ENCODE data around the gene PCP2. TPM values are rescaled to one million over a fixed set of nuclear protein-coding genes. Genes with fewer than 3 reads are reported as not detected.

PCP2 gene
- total RNA-seq, 4 donors from 2014 or later = 0.53 to 0.57 TPM; not detected in 2

DNA sequence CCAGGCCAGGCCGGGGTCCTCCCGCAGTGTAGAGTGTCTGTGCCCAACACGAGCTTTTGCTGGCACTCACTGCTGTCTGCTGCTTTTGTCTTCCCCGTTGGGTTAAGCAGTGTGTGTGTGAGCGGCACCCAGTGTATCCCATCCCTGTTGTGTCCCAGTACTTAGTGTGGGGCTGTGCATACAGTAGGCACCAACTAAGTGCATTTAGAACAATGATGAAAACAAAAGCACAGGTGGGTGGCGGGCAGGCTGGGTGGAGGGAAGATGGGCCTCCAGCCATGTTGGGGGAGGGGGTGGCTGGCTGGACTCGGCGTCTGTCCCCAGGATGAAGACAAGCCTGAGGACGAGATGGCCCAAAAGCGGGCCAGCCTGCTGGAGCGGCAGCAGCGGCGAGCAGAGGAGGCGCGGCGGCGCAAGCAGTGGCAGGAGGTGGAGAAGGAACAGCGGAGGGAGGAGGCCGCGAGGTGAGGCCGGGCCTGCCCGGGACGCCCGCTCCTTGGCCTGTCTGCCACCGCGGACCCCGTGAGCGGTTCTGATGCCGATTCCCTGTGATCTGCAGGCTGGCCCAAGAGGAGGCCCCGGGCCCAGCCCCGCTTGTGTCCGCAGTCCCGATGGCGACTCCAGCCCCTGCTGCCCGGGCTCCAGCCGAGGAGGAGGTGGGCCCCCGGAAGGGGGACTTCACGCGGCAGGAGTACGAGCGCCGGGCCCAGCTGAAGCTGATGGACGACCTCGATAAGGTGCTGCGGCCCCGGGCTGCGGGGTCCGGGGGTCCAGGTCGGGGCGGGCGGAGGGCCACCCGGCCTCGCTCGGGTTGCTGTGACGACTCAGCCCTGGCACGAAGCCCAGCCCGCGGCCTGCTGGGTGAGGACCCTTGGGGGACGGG is 18.4 kb downstream of the PCP2 start:
- intact Hi-C loops (cut with DNase I) = no loop called here
- no peak for TF ChIP-seq POLR2A (IDR thresholded peaks at IDR 0.05)
- TF ChIP-seq, protein P1, sequence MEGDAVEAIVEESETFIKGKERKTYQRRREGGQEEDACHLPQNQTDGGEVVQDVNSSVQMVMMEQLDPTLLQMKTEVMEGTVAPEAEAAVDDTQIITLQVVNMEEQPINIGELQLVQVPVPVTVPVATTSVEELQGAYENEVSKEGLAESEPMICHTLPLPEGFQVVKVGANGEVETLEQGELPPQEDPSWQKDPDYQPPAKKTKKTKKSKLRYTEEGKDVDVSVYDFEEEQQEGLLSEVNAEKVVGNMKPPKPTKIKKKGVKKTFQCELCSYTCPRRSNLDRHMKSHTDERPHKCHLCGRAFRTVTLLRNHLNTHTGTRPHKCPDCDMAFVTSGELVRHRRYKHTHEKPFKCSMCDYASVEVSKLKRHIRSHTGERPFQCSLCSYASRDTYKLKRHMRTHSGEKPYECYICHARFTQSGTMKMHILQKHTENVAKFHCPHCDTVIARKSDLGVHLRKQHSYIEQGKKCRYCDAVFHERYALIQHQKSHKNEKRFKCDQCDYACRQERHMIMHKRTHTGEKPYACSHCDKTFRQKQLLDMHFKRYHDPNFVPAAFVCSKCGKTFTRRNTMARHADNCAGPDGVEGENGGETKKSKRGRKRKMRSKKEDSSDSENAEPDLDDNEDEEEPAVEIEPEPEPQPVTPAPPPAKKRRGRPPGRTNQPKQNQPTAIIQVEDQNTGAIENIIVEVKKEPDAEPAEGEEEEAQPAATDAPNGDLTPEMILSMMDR (IDR thresholded peaks at IDR 0.05) = no peak
- peaks cover 15 to 30% (median 22%) of the 10 kb centered on the region in 3 donors for H3K4me1 ChIP-seq
- peaks cover 2 to 96% (median 8%) of the 10 kb centered on the region in 3 donors for H3K36me3 ChIP-seq
- DNase-seq = no peak
- WGBS, 2 donors = 80 to 90% methylated on average over 8 to 23 of the region's 59 CpGs
- H3K9me3 ChIP-seq = no peaks in the 10 kb centered on the region
- no peaks in the 10 kb centered on the region for H3K27me3 ChIP-seq
- no peak overlapping the region for H3K27ac ChIP-seq
- H3K4me3 ChIP-seq = no peak overlapping the region

- no peak for DNase-seq
- TF ChIP-seq, protein P1 (IDR thresholded peaks at IDR 0.05) = no peak
- no peak for TF ChIP-seq POLR2A (IDR thresholded peaks at IDR 0.05)
- WGBS, 2 donors = 90% methylated on average over 2 to 24 of the region's 81 CpGs
- no peaks in the 10 kb centered on the region for H3K9me3 ChIP-seq
- intact Hi-C loops (cut with DNase I) = no loop called here
- no peak overlapping the region for H3K4me3 ChIP-seq
- H3K27me3 ChIP-seq = no peaks in the 10 kb centered on the region
- peaks cover 0 to 96% (median 6%) of the 10 kb centered on the region in 3 donors for H3K36me3 ChIP-seq
- H3K27ac ChIP-seq = no peak overlapping the region
- peaks cover 0 to 4% (median 2%) of the 10 kb centered on the region in 3 donors for H3K4me1 ChIP-seq
Measured at GRCh38 chr19:7612282-7613274, 20.9 kb downstream of the PCP2 start.

DNA sequence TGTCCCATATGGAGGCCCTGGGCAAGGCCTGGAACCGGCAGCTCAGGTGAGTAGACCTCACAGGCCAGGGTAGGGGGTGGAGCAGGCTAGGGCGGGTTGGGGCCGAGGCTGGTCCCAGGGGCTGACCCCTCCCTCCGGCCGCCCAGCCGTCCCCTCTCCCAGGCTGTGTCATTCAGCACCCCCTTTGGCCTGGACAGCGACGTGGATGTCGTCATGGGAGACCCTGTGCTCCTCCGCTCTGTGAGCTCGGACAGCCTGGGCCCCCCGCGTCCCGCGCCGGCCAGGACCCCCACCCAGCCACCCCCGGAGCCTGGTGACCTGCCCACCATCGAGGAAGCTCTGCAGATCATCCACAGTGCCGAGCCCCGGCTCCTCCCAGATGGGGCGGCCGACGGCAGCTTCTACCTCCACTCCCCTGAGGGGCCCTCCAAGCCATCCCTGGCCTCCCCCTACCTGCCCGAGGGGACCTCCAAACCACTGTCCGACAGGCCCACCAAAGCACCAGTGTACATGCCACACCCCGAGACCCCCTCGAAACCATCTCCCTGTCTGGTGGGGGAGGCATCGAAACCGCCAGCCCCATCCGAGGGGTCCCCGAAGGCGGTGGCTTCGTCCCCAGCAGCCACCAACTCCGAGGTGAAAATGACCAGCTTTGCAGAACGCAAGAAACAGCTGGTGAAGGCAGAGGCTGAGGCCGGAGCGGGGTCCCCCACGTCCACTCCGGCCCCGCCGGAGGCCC is 21.8 kb downstream of the PCP2 start:
- no peak overlapping the region for H3K4me3 ChIP-seq
- intact Hi-C loops (cut with DNase I) = no loop called here
- no peaks in the 10 kb centered on the region for H3K4me1 ChIP-seq
- no peak for DNase-seq
- H3K36me3 ChIP-seq = peaks cover 0 to 96% (median 6%) of the 10 kb centered on the region in 3 donors
- H3K27me3 ChIP-seq = peaks cover 0 to 5% (median 0%) of the 10 kb centered on the region in 4 donors
- 90% methylated on average over 10 of the region's 41 CpGs; no CpG with 5 or more reads in 1 of the 2 donors for WGBS, 2 donors
- H3K9me3 ChIP-seq = no peaks in the 10 kb centered on the region
- no peak overlapping the region for H3K27ac ChIP-seq
- no peak for TF ChIP-seq POLR2A (IDR thresholded peaks at IDR 0.05)
- TF ChIP-seq, protein P1 (IDR thresholded peaks at IDR 0.05) = no peak

- Histone ChIP-seq H3K27me3 (peaks cover 0 to 14% (median 0%) of the 10 kb centered on the region in 4 donors), H3K4me3 (no peak overlapping the region), H3K27ac (no peak overlapping the region), H3K36me3 (peaks cover 0 to 94% (median 6%) of the 10 kb centered on the region in 3 donors), H3K9me3 (no peaks in the 10 kb centered on the region), H3K4me1 (no peaks in the 10 kb centered on the region)
- no peak for DNase-seq
- TF ChIP-seq, protein P1 (IDR thresholded peaks at IDR 0.05) = no peak
- no peak for TF ChIP-seq POLR2A (IDR thresholded peaks at IDR 0.05)
- WGBS, 2 donors = 75 to 94% methylated on average over 3 to 6 of the region's 31 CpGs
- intact Hi-C loops (cut with DNase I) = no loop called here
Measured at GRCh38 chr19:7610491-7611240, 22.9 kb downstream of the PCP2 start.

Data from esophagus squamous epithelium (tissue), 5 donors.